Activated CD4-positive, alpha-beta T cell treated with anti-CD3 and anti-CD28 coated beads, Interleukin-2, amount 50 U/mL, for 4 hours (primary cell): ENCODE measurements around the gene PIGV.

Experiments used
- DNase-seq, 2 experiments: peaks; one replicate each; pipeline ENCODE4 v3.0.0-alpha.2; 2020

Gene PIGV

GRCh38 chr1:26787706-26788514 is at the start of gene PIGV:
PIGV (plus strand) TSS chr1:26787950; CDS start chr1:26790816, 2,866 bp downstream.
- DNase-seq, result peak; percentile 80 to 82

GRCh38 chr1:26739329-26739914 is 48.3 kb upstream of the PIGV start:
- DNase-seq, result peak in 1 of 2 experiments; percentile 12

GRCh38 chr1:26740023-26740634 is 47.6 kb upstream of the PIGV start:
- DNase-seq, result no peak

GRCh38 chr1:26740952-26741351 is 46.8 kb upstream of the PIGV start:
- no peak for DNase-seq

GRCh38 chr1:26743426-26744059 is 44.2 kb upstream of the PIGV start:
- DNase-seq, result no peak

- peak; percentile 69 to 76 for DNase-seq
Measured at GRCh38 chr1:26744075-26744959, 43.4 kb upstream of the PIGV start.

- no peak for DNase-seq
Measured at GRCh38 chr1:26745191-26745590, 42.6 kb upstream of the PIGV start.

GRCh38 chr1:26747048-26747447 is 40.7 kb upstream of the PIGV start:
- DNase-seq, result no peak

- no peak for DNase-seq
Measured at GRCh38 chr1:26748351-26748750, 39.4 kb upstream of the PIGV start.

- no peak for DNase-seq
Measured at GRCh38 chr1:26749458-26749857, 38.3 kb upstream of the PIGV start.

GRCh38 chr1:26750428-26750827 is 37.3 kb upstream of the PIGV start:
- DNase-seq, result no peak

GRCh38 chr1:26752519-26752918 is 35.2 kb upstream of the PIGV start:
- DNase-seq, result no peak

GRCh38 chr1:26754086-26754874 is 33.5 kb upstream of the PIGV start:
- no peak for DNase-seq

GRCh38 chr1:26758358-26758757 is 29.4 kb upstream of the PIGV start:
- no peak for DNase-seq

- DNase-seq, result no peak
Measured at GRCh38 chr1:26759531-26759930, 28.2 kb upstream of the PIGV start.

- no peak for DNase-seq
Measured at GRCh38 chr1:26761217-26761616, 26.5 kb upstream of the PIGV start.

- DNase-seq, result no peak
Measured at GRCh38 chr1:26767714-26768113, 20.0 kb upstream of the PIGV start.

- DNase-seq, result no peak
Measured at GRCh38 chr1:26768755-26769154, 19.0 kb upstream of the PIGV start.

GRCh38 chr1:26771285-26771642 is 16.5 kb upstream of the PIGV start:
- DNase-seq, result no peak

GRCh38 chr1:26771643-26772321 is 16.0 kb upstream of the PIGV start:
- DNase-seq, result no peak

- no peak for DNase-seq
Measured at GRCh38 chr1:26772687-26773086, 15.1 kb upstream of the PIGV start.
